Liver (tissue), 9 donors: Measurements from ENCODE around the gene SQOR. TPM values are rescaled to one million over a fixed set of nuclear protein-coding genes. Genes with fewer than 3 reads are reported as not detected.
A peak's percentile ranks its signal among the peaks of the same experiment; 100 is the strongest.

ENCODE experiments used
- DNase-seq: peaks from one replicate; pipeline ENCODE4 v3.0.0-alpha.2; 2017; ENCODE audit warnings: low spot score
- H3K27ac ChIP-seq, 2 donors: one replicate each; pipeline ENCODE4 v1.7.0; 2013; ENCODE audit warnings: inconsistent platforms in 2 of 2, low read length in 2 of 2, control low read depth in 1 of 2, low read depth in 1 of 2, mild to moderate bottlenecking in 1 of 2
- H3K27me3 ChIP-seq, 4 donors: one replicate each; pipeline versions ENCODE4 v1.6.1 to v1.7.0; 2013; ENCODE audit warnings: low read length in 3 of 4, inconsistent platforms in 1 of 4, mild to moderate bottlenecking in 1 of 4, moderate library complexity in 1 of 4; ENCODE audit not compliant: control insufficient read depth in 4 of 4, insufficient read depth in 4 of 4
- H3K36me3 ChIP-seq, 4 donors: one replicate each; pipeline versions ENCODE4 v1.6.1 to v1.7.0; 2013; ENCODE audit warnings: low read length in 3 of 4, mild to moderate bottlenecking in 3 of 4, low read depth in 1 of 4, moderate library complexity in 1 of 4; ENCODE audit not compliant: control insufficient read depth in 4 of 4, insufficient read depth in 3 of 4
- H3K4me1 ChIP-seq, 4 donors: one replicate each; pipeline versions ENCODE4 v1.6.1 to v1.7.0; 2013; ENCODE audit warnings: low read length in 3 of 4, mild to moderate bottlenecking in 3 of 4, moderate library complexity in 1 of 4; ENCODE audit not compliant: control insufficient read depth in 4 of 4, insufficient read depth in 4 of 4
- H3K4me3 ChIP-seq, 3 donors: one replicate each; pipeline versions ENCODE4 v1.6.1 to v1.7.0; 2013; ENCODE audit warnings: low read length in 3 of 3, control low read depth in 1 of 3, low read depth in 1 of 3, mild to moderate bottlenecking in 1 of 3
- H3K9ac ChIP-seq, 2 donors: one replicate each; pipeline ENCODE4 v1.7.0; 2013; ENCODE audit warnings: low read length in 2 of 2, mild to moderate bottlenecking in 2 of 2, moderate library complexity in 2 of 2, control low read depth in 1 of 2, low read depth in 1 of 2
- H3K9me3 ChIP-seq, 4 donors: one replicate each; pipeline versions ENCODE4 v1.6.1 to v1.7.0; 2013; ENCODE audit warnings: low read length in 3 of 4; ENCODE audit not compliant: control insufficient read depth in 4 of 4
- CTCF ChIP-seq: fragments of 150-350 bp; IDR thresholded peaks from 2 replicates; pipeline ENCODE4 v1.5.1; 2017; ENCODE audit warnings: improper control_type of control experiment, low read depth, low read length; ENCODE audit not compliant: missing input control
- EGR1 ChIP-seq, 2 donors: IDR thresholded peaks; 2 replicates each; pipeline ENCODE4 v1.6.1; 2016 to 2018; ENCODE audit warnings: antibody characterized with exemption in 2 of 2, low read depth in 2 of 2
- FOXA1 ChIP-seq: IDR thresholded peaks from 2 replicates; pipeline ENCODE4 v1.6.1; 2016; ENCODE audit warnings: antibody characterized with exemption
- FOXA2 ChIP-seq: IDR thresholded peaks from 2 replicates; pipeline ENCODE4 v1.6.1; 2016; ENCODE audit warnings: antibody characterized with exemption
- GABPA ChIP-seq, 2 donors: IDR thresholded peaks in 1 of 2; conservative IDR thresholded peaks in 1 of 2; 2 replicates each; pipeline ENCODE4 v1.6.1; 2016; ENCODE audit warnings: antibody characterized with exemption in 2 of 2, mild to moderate bottlenecking in 1 of 2, moderate library complexity in 1 of 2
- HNF4A ChIP-seq, 2 donors: conservative IDR thresholded peaks; 2 replicates each; pipeline ENCODE4 v1.6.1; 2016; ENCODE audit warnings: antibody characterized with exemption in 2 of 2, mild to moderate bottlenecking in 2 of 2
- HNF4G ChIP-seq: IDR thresholded peaks from 2 replicates; pipeline ENCODE4 v1.6.1; 2016; ENCODE audit warnings: antibody characterized with exemption
- JUND ChIP-seq, 2 donors: IDR thresholded peaks; 2 replicates each; pipeline ENCODE4 v1.6.1; 2016; ENCODE audit warnings: antibody characterized with exemption in 2 of 2
- MAX ChIP-seq: IDR thresholded peaks from 2 replicates; pipeline ENCODE4 v1.6.1; 2016; ENCODE audit warnings: antibody characterized with exemption
- NR2F2 ChIP-seq: IDR thresholded peaks from 2 replicates; pipeline ENCODE4 v1.6.1; 2016; ENCODE audit warnings: antibody characterized with exemption
- RAD21 ChIP-seq, 2 donors: IDR thresholded peaks; 2 replicates each; pipeline ENCODE4 v1.6.1; 2016; ENCODE audit warnings: antibody characterized with exemption in 2 of 2, mild to moderate bottlenecking in 2 of 2
- RXRA ChIP-seq, 2 donors: IDR thresholded peaks; 2 replicates each; pipeline ENCODE4 v1.6.1; 2017 to 2018; ENCODE audit warnings: antibody characterized with exemption in 2 of 2, mild to moderate bottlenecking in 1 of 2
- SP1 ChIP-seq: IDR thresholded peaks from 2 replicates; pipeline ENCODE4 v1.6.1; 2018; ENCODE audit warnings: antibody characterized with exemption, mild to moderate bottlenecking
- TAF1 ChIP-seq: conservative IDR thresholded peaks from 2 replicates; pipeline ENCODE4 v1.6.1; 2016; ENCODE audit warnings: antibody characterized with exemption, mild to moderate bottlenecking
- YY1 ChIP-seq: IDR thresholded peaks from 2 replicates; pipeline ENCODE4 v1.6.1; 2016; ENCODE audit warnings: antibody characterized with exemption, mild to moderate bottlenecking
- ZBTB33 ChIP-seq: IDR thresholded peaks from 2 replicates; pipeline ENCODE4 v1.6.1; 2016; ENCODE audit warnings: antibody characterized with exemption
- WGBS: extraction: QIAGEN DNeasy Blood & Tissue Kit; methylation state at CpG from one replicate; pipeline ENCODE4 v1.1.7; 2013; 5-methylcytosine and 5-hydroxymethylcytosine counted together
- polyA plus RNA-seq, 2 donors: library from polyadenylated mRNA; stranded (reverse) in 1 of 2; unstranded in 1 of 2; fragments of 200-250 nt in 1 of 2; fragments of >200 nt in 1 of 2; fragmentation: Nextera tagmentation in 1 of 2; extraction: Ambion mirVana in 1 of 2; gene quantifications; one replicate each; pipeline versions ENCODE4 v1.2.1 to v1.2.3, GENCODE V29; 2013 to 2015
- total RNA-seq, 2 donors: library from RNA; depleted of rRNA; stranded (reverse); fragments of >200 nt; gene quantifications; one replicate each; pipeline ENCODE4 v1.2.3, GENCODE V29; 2014
- donor health status: healthy.
- donor health status: healthy.
- donor health status: healthy.
- donor health status: healthy.
- donor health status: healthy.

SQOR gene
- total and polyA plus RNA-seq, 4 donors = 29.6 to 41.7 (median 35.1) TPM

GRCh38 chr15:45635763-45636292 is 999 bp downstream of the SQOR start:
- no peaks in the 10 kb centered on the region for H3K36me3 ChIP-seq
- TF ChIP-seq GABPA (IDR thresholded peaks at IDR 0.05 in 1 of 2, conservative IDR thresholded peaks at IDR 0.05 in 1 of 2) (no peak), RXRA (IDR thresholded peaks at IDR 0.05) (peak in 1 of 2 donors; percentile 12)
- peak overlapping the region; percentile 82 to 91 (median 82) for H3K4me3 ChIP-seq
- no peak for DNase-seq
- WGBS = 23% methylated on average over 17 of the region's 17 CpGs
- H3K27me3 ChIP-seq = no peaks in the 10 kb centered on the region
- H3K9me3 ChIP-seq = no peaks in the 10 kb centered on the region
- peak overlapping the region; percentile 98 for H3K27ac ChIP-seq
- H3K4me1 ChIP-seq = peaks cover 6 to 24% (median 8%) of the 10 kb centered on the region in 4 donors
- peak overlapping the region; percentile 85 to 88 for H3K9ac ChIP-seq

GRCh38 chr15:45637141-45637540 is 2.3 kb downstream of the SQOR start:
- DNase-seq = no peak
- peaks cover 9 to 37% (median 18%) of the 10 kb centered on the region in 4 donors for H3K4me1 ChIP-seq

GRCh38 chr15:45637552-45638033 is 2.8 kb downstream of the SQOR start:
- peak overlapping the region; percentile 34 to 83 for H3K9ac ChIP-seq
- H3K27ac ChIP-seq = peak overlapping the region; percentile 81 to 87
- no peaks in the 10 kb centered on the region for H3K9me3 ChIP-seq
- H3K4me1 ChIP-seq = peaks cover 11 to 41% (median 22%) of the 10 kb centered on the region in 4 donors
- H3K4me3 ChIP-seq = peak overlapping the region; percentile 9 to 49 (median 34)
- TF ChIP-seq MAX (peak; percentile 33), YY1 (peak; percentile 96), FOXA2 (no peak), FOXA1 (no peak), CTCF (no peak), RAD21 (IDR thresholded peaks at IDR 0.05) (peak in 1 of 2 donors; percentile 36), SP1 (peak; percentile 64), EGR1 (IDR thresholded peaks at IDR 0.05; ENCODE audit: low read depth in 2 of 2) (no peak), HNF4G (no peak), NR2F2 (peak; percentile 52), RXRA (IDR thresholded peaks at IDR 0.05) (peak in 1 of 2 donors; percentile 20), ZBTB33 (peak; percentile 27), HNF4A (conservative IDR thresholded peaks at IDR 0.05) (peak; percentile 21 to 30), TAF1 (no peak), GABPA (IDR thresholded peaks at IDR 0.05 in 1 of 2, conservative IDR thresholded peaks at IDR 0.05 in 1 of 2) (peak; percentile 17 to 38), JUND (IDR thresholded peaks at IDR 0.05) (peak in 1 of 2 donors; percentile 31)
- H3K36me3 ChIP-seq = no peaks in the 10 kb centered on the region
- no peaks in the 10 kb centered on the region for H3K27me3 ChIP-seq
- under 1% methylated on average over 6 of the region's 6 CpGs for WGBS
- DNase-seq = peak; percentile 43

More at GRCh38 chr15:45637141-45637540, 2.3 kb downstream of the SQOR start:
- TF ChIP-seq SP1 (no peak), ZBTB33 (no peak)
- Histone ChIP-seq H3K4me3 (peak overlapping the region in 2 of 3 donors; percentile 9 to 49), H3K27ac (peak overlapping the region; percentile 81 to 87), H3K36me3 (no peaks in the 10 kb centered on the region), H3K9me3 (no peaks in the 10 kb centered on the region), H3K27me3 (no peaks in the 10 kb centered on the region), H3K9ac (peak overlapping the region; percentile 5 to 83)
- 84% methylated on average over 1 of the region's 1 CpG for WGBS
